Ishikawa (cell line): ENCODE measurements around the gene TOR2A.

ENCODE experiments used
- CEBPB ChIP-seq: IDR thresholded peaks from 2 replicates; pipeline ENCODE4 v1.6.1; 2012
- CREB1 ChIP-seq: IDR thresholded peaks from 2 replicates; pipeline ENCODE4 v1.6.1; 2012; ENCODE audit warnings: low read depth
- EGR1 ChIP-seq: IDR thresholded peaks from 2 replicates; pipeline ENCODE4 v1.6.1; 2012
- EP300 ChIP-seq: IDR thresholded peaks from 2 replicates; pipeline ENCODE4 v1.6.1; 2012; ENCODE audit warnings: borderline replicate concordance
- FOXM1 ChIP-seq: IDR thresholded peaks from 2 replicates; pipeline ENCODE4 v1.6.1; 2012; ENCODE audit warnings: low read depth, borderline replicate concordance
- NFIC ChIP-seq: IDR thresholded peaks from 2 replicates; pipeline ENCODE4 v1.6.1; 2012
- RAD21 ChIP-seq: IDR thresholded peaks from 2 replicates; pipeline ENCODE4 v1.6.1; 2012; ENCODE audit warnings: low read depth
- TAF1 ChIP-seq: IDR thresholded peaks from 2 replicates; pipeline ENCODE4 v1.6.1; 2012; ENCODE audit warnings: low read depth, mild to moderate bottlenecking
- TCF12 ChIP-seq: IDR thresholded peaks from 2 replicates; pipeline ENCODE4 v1.6.1; 2012; ENCODE audit warnings: low read depth
- TEAD4 ChIP-seq: IDR thresholded peaks from 2 replicates; pipeline ENCODE4 v1.6.1; 2012
- YY1 ChIP-seq: IDR thresholded peaks from 2 replicates; pipeline ENCODE4 v1.6.1; 2012; ENCODE audit warnings: low read depth
- ZBTB7A ChIP-seq: IDR thresholded peaks from 2 replicates; pipeline ENCODE4 v1.6.1; 2012; ENCODE audit warnings: low read depth
- TF ChIP-seq, protein P1 (sequence below): IDR thresholded peaks from 2 replicates; pipeline ENCODE4 v1.6.1; 2012
- TF ChIP-seq, protein P2 (sequence below): IDR thresholded peaks from 2 replicates; pipeline ENCODE4 v1.6.1; 2012
- TF ChIP-seq, protein P3 (sequence below): IDR thresholded peaks from 2 replicates; pipeline ENCODE4 v1.6.1; 2012; ENCODE audit warnings: low read depth, mild to moderate bottlenecking

Gene TOR2A

DNA sequence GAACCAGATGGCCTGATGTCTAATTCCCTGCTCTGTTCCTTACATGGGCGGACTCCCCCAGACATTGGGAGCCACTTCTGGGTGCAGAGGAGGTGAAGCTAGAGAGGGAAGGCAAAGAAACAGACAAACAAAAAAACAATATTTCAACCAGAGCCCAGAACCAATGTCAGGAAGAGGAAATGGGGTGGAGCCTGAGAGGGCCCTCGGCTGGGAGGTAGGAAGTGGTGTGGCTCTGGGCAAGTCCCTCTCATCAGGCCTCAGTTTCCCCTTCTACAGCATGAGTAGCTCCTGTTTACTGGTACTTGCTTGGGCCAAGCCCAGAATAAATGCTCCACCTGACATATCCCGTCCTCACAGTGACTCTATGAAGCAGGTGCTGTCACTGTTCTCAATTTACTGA, 32.3 kb upstream of the TOR2A start:
- TF ChIP-seq CREB1 (no peak), TEAD4 (no peak), ZBTB7A (no peak), RAD21 (no peak), YY1 (no peak), EGR1 (no peak), EP300 (no peak), TCF12 (no peak), CEBPB (no peak), FOXM1 (no peak), NFIC (no peak), TAF1 (no peak)
- TF ChIP-seq, protein P1, sequence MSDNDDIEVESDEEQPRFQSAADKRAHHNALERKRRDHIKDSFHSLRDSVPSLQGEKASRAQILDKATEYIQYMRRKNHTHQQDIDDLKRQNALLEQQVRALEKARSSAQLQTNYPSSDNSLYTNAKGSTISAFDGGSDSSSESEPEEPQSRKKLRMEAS, result no peak
- TF ChIP-seq, protein P2, sequence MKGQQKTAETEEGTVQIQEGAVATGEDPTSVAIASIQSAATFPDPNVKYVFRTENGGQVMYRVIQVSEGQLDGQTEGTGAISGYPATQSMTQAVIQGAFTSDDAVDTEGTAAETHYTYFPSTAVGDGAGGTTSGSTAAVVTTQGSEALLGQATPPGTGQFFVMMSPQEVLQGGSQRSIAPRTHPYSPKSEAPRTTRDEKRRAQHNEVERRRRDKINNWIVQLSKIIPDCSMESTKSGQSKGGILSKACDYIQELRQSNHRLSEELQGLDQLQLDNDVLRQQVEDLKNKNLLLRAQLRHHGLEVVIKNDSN, result no peak
- TF ChIP-seq, protein P3, sequence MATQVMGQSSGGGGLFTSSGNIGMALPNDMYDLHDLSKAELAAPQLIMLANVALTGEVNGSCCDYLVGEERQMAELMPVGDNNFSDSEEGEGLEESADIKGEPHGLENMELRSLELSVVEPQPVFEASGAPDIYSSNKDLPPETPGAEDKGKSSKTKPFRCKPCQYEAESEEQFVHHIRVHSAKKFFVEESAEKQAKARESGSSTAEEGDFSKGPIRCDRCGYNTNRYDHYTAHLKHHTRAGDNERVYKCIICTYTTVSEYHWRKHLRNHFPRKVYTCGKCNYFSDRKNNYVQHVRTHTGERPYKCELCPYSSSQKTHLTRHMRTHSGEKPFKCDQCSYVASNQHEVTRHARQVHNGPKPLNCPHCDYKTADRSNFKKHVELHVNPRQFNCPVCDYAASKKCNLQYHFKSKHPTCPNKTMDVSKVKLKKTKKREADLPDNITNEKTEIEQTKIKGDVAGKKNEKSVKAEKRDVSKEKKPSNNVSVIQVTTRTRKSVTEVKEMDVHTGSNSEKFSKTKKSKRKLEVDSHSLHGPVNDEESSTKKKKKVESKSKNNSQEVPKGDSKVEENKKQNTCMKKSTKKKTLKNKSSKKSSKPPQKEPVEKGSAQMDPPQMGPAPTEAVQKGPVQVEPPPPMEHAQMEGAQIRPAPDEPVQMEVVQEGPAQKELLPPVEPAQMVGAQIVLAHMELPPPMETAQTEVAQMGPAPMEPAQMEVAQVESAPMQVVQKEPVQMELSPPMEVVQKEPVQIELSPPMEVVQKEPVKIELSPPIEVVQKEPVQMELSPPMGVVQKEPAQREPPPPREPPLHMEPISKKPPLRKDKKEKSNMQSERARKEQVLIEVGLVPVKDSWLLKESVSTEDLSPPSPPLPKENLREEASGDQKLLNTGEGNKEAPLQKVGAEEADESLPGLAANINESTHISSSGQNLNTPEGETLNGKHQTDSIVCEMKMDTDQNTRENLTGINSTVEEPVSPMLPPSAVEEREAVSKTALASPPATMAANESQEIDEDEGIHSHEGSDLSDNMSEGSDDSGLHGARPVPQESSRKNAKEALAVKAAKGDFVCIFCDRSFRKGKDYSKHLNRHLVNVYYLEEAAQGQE, result no peak

DNA sequence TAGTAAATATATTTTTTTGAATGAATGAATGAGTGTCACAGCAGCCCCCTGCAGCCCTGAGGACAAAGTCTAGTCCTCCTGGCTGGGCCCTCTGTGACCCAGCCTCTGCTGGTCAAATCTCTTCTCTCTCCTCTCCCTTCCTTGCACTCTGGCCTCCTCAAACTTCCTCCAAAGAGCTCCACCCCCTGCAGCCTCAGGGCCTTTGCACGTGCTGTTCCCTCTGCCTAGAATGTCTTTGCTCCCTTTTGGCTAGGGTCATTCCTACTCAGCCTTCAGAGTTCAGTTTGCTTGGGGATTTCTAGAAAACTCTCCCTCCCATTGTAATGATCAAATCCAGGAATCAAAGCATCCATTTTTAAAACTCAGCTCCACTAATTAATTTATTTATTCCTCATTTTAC, 30.3 kb upstream of the TOR2A start:
- TF ChIP-seq NFIC (no peak), EP300 (no peak), ZBTB7A (no peak), EGR1 (no peak), FOXM1 (no peak), TAF1 (no peak), CREB1 (no peak), CEBPB (no peak), TEAD4 (no peak), RAD21 (no peak), YY1 (no peak), TCF12 (no peak)
- TF ChIP-seq, protein P1, result no peak
- TF ChIP-seq, protein P2, result no peak
- TF ChIP-seq, protein P3, result no peak

DNA sequence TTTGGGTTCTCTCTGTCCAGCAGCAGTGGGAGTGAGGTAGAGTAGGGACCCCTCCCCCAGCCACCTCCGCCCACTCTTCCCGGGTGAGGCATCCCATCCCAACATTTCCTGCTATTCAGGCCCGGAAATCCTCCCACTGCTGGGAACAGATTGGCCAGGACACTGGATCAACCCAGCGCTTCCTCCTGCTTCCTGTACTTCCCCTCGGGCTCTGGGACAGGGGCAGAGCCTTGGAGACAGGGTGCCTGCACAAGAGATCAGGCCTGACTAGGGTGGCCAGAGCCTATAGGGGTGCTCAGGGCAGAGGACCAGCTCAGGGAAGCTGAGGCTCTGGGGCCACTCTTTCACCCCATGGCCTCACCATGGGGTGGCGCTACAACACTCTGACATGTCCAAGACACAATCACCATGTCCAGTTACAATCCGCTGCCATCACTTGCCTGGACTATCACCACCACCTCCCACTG, 28.9 kb upstream of the TOR2A start:
- peak; percentile 55 for TF ChIP-seq RAD21
- TF ChIP-seq FOXM1, result no peak
- no peak for TF ChIP-seq TAF1

DNA sequence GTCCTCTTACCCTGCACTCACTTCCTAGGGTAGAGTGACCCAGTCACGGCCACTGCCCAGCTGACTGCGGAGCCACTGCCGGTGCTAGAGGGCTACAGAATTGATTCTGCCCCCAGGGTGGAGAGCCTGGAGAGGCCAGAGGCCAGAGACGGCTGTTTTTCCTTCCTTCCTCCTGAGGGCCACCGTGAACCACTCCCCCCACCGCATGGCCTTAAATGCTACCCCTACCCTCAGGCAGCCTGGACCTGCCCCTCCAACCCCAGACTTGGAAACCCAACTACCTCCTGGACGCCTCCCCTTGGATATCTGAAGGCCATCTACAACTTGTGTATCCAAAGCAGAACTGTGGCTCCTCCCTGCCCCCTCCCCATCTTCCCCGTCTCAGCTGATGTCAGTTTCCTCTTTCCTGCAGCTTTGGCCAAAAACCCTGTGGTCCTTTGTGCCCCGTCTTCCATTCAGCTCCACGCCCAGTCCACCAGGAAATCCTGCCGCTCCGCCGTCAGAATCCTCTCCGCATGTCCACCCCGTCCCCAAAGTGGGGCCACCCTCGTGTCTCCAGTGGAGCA, 27.1 kb upstream of the TOR2A start:
- no peak for TF ChIP-seq FOXM1
- no peak for TF ChIP-seq RAD21
- TF ChIP-seq, protein P1, result no peak
- no peak for TF ChIP-seq CEBPB
- no peak for TF ChIP-seq NFIC
- no peak for TF ChIP-seq TEAD4
- no peak for TF ChIP-seq ZBTB7A
- TF ChIP-seq, protein P2, result no peak
- no peak for TF ChIP-seq TCF12
- TF ChIP-seq, protein P3, result no peak
- TF ChIP-seq TAF1, result no peak
- no peak for TF ChIP-seq EGR1
- no peak for TF ChIP-seq YY1
- TF ChIP-seq CREB1, result no peak
- no peak for TF ChIP-seq EP300
